ENCODE measurements around the gene TLE6. TPM values are rescaled to one million over a fixed set of nuclear protein-coding genes. Genes with fewer than 3 reads are reported as not detected.
"Not testable (repeated sequence)": the region's sequence is repeated elsewhere in the genome, so short reads cannot be mapped to it uniquely, and the experiment has no call there.

TLE6 gene
- total RNA-seq (2014; rRNA removed; shearing (Covaris generic)), result 0.69 and 12.3 TPM in 2 replicates

DNA sequence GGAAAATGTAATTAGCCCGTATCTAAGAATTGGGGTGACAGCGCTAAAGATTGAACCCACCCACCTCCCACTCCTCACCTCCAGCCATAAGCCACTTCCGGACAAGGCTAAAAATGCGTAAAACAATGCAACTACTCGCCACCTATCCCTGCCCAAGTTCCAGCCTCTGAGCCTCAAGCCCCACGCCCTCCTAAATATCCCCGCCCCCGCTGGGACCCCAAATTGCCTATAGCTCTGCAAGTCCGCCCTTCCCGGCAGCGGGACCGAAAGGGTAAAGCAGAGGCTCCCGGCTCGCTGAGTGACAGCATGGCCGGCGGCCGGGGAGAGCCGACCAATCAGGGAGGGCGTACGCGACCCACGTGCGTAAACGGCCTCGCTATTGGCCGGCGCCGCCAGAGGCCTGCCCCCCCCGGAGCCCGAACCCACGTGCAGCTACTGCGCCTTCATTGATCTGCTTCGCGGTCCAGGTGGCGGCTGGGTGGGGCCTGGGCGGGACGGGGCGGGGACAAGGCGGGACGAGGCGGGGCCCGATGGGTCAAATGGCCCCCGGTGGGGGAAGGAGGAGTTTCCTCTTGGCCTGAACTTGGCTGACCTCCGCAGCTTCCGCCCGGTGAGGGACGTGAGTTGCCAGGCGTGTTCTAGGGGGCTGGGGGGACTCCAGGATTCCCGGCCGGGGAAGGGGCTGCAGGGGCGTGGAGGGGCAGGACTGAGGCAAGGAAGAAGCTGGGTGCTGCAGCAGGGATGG lies at the start of gene TLE6:
TSS of gene TLE6 (plus strand) at position 564 of the 745 bp plus-strand sequence. CDS start 670 bp downstream, outside the sequence.
- DNase-seq (ENCODE audit: low read depth), result peak; percentile 98

DNA sequence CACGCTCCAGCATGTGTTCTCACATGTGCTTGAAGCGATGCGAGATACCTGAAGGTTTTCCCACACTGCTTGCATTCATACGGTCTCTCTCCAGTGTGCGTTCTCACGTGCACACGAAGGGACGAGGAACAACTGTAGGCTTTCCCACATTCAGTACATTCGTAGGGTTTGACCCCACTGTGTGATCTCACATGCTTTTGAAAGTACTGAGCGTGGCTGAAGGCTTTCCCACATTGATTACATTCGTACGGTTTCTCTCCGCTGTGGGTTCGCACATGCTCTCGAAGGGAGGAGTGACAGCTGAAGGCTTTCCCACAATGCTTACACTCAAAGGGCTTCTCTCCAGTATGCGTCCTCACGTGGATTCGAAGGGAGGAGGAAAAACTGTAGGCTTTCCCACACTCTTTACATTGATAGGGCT lies 43.9 kb upstream of the TLE6 start:
- DNase-seq (ENCODE audit: low read depth), result no peak

DNA sequence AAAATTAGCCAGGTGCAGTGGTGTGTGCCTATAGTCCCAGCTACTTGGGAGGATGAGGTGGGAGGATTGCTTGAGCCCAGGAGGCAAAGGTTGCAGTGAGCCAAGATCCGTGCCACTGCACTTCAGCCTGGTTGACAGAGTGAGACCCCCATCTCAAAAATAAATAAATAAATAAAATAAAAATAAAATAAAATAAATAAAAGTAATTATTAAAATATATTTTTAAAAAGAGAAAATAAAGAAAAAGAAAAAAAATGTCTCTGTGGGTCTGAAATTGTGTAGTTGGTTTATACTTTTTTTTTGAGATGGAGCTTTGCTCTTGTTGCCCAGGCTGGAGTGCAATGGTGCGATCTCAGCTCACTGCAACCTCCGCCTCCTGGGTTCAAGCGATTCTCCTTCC lies 41.5 kb upstream of the TLE6 start:
- DNase-seq (ENCODE audit: low read depth), result not testable (repeated sequence)

DNA sequence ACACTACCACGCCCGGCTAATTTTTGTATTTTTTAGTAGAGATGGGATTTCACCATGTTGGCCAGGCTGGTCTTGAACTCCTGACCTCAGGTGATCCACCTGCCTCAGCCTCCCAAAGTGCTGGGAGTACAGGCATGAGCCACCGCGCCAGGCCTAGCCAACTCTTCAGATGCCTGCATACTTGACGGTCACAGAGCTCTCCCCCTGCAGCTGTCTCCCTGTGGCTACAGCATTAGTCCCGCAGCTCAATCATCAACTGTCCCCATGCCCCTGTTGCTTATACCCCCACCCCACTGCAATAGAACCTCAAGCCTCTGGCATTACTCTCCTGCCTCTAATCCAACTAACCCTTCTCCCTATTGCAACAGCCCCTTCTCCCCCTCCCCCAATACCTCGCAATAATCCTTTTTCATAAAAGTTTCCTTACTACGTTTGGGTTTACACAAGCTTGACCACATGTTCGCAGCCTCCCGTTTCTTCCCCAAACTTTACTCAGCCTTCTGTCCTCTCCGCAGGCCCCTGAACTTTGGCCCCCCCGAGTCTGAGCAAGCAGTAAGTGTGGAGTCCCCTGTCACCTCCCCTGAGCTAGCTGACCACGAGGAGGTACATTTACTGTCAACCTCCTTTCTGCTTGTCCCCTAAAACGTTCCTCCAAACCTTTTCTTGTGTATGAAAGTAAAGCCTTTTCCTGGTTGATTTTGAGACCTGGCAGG lies 34.3 kb upstream of the TLE6 start:
- no peak for DNase-seq (ENCODE audit: low read depth)

DNA sequence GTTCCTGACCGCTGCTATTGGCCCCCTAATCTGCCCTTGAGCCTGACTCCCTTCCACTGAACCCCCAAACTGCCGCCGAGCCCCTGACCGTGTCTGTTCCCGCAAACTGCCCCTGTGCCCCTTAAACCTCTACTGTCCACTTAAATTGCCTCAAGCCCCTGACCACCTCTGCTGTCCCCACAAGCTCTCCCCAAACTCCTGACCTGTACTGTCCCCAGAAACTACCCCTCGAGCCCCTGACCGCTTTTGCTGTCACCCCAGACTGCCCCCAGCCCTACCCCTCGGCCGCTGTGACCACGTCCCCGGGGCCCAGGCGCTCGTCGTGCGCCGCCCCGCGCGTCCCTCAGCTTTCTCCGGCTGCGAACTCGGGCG lies 33.0 kb upstream of the TLE6 start:
- DNase-seq (ENCODE audit: low read depth), result no peak

DNA sequence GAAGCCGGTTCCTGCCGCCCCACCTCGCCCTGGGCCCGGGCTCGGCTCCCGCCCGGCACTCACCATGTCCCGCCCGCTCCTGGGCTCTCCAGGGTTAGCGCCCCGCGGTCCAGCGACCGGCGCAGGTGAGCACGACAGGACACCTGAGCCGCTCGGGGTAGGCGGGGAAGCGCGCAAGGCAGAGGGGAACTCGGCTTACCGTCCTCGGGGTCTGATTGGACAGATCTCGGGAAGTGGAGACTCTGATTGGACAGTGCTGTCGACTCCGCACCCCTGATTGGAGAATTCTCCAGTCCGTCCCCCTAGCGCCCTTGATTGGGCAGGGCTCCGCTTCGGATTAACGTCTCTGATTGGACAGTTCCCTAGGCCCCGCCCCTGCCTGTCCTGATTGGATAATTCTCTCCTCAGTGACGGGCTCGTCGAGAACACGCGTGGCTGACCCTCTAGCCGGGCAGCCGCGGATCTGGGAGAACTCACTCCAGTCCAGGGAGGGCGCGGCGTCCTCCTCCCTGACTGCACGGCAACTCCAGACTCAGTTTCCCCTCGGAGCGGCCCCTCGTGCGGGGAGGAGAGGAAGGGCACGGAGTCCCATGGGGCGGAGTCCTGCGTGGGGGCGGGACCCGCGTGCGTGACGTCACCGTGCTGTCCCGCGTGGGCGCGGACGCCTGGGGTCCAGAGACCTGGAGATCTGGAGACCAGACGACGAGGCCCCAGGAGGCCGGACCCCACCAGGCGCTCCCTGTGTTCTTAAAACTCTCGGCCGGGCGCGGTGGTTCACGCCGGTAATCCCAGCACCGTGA lies 32.4 kb upstream of the TLE6 start, which contains the start of gene ZNF77:
TSS of gene ZNF77 (minus strand) at position 197 of the 800 bp plus-strand sequence. CDS start at position 66, 131 bp downstream.
- peak; percentile 98 for DNase-seq (ENCODE audit: low read depth)

DNA sequence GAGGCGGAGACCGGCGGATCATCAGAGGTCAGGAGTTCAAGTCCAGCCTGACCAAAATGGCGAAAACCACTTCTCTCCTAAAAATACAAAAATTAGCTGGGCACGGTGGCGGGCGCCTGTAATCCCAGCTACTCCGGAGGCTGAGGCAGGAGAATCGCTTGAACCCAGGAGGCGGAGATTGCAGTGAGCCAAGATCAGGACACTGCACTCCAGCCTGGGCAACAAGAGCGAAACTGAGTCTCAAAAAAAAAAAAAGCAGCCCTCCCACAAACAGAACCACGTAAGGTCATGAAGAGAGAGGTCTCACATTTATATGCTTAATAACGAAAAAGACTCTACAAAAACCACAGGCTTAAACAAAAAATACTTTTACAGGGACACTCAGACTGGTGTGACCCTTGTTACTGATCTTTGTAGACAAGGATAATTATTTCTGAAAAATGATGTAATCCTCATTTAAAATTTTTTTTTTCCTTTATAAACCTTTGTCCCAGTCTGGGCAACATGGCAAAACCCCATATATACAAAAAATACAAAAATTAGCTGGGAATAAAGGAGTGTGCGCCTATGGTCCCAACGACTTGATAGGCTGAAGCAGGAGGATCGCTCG lies 31.7 kb upstream of the TLE6 start:
- DNase-seq (ENCODE audit: low read depth), result no peak

DNA sequence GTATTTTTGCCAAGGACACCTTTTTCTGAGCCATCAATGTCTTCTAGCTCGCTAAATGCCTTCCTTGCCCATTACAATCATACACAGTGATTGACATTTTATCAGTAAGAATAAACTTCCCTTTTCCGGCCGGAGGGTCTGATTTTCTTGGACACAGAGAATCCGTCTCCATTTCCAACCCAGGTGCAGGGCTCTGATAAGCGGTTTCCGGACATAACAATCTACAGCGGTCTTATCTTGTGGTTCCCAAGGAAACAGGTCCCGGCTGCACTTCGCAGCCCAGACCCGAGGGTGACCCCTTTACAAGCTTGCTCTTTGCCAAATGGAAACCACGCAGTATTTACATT lies 27.5 kb upstream of the TLE6 start:
- no peak for DNase-seq (ENCODE audit: low read depth)

DNA sequence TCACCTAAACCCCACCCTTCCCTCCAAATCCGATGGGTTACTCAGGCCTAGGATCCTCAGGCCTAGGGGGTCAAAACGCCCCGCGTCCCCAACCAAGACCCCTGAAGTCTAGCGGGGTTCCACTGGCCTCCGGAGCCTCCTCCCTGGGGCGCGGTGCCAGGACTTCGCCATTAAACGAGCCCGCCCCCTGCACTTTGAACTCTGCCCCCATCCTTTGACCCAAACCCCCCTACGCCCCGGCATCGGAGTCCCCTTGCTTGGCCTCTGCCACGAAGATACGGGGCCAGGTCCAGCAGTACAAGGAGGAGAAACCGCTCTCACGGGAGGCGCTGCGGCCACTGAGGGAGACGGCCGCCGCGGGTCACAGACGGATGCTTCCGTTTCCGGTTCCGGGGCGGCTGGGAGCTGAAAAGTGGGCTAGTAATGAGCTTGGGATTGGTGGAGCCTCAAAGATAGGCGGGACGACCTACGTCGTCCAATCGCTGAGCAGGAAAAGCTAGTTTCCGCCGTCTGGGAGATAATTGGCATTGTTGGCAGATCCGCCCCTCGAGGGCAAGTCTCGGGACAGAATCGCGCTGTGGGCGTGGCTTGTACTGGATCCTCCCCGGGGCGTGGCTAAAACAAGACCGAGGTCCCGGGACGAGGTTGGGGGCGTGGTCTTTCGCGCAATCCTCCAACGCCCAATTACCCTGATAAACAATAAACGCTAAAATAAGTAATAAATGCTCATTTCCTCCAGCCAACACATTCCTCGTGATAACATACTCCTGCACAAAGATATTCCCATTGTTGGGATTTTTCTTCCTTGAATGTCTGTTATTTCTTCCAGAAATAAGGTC lies 26.9 kb upstream of the TLE6 start:
- DNase-seq (ENCODE audit: low read depth), result peak; percentile 99

DNA sequence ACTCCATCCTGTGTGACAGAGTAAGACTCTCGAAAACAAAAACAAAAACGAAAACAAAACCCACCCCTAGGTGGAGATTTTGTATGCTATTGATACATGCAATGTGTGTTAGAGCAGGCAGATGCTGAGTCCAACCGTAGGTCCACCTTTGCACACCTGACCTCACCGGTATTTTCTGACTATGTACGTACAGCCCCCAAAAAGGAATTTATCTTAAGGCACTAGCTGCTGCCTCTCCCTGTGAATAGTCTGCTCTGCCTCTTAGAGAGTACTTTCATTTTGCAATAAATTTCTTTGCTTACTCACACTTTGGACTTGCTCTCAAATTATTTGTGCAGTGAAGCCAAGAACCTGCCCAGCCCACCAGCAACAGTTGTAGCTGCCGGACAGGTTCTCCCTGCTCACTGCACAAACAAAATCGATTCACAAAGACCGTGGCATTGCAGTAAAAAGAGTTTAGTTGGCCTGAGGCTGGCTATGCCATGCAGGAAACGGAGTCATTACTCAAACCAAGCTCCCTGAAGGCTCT lies 24.3 kb upstream of the TLE6 start:
- DNase-seq (ENCODE audit: low read depth), result no peak

DNA sequence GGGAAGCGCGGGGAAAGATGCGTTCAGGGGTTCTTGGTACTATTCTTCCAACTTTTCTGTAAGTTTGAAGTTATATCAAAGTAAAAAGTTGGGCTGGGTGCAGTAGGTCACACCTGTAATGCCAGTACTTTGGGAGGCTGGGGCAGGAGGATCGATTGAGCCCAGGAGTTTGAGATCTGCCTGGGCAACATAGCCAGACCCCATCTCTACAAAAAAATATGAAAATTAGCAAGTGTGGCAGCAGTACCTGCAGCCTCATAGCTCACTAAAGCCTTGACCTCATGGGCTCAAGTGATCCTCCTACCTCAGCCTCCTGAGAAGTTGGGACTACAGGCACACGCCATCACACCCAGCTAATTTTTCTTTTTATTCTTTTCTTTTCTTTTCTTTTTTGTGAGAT lies 20.2 kb upstream of the TLE6 start:
- DNase-seq (ENCODE audit: low read depth), result no peak

DNA sequence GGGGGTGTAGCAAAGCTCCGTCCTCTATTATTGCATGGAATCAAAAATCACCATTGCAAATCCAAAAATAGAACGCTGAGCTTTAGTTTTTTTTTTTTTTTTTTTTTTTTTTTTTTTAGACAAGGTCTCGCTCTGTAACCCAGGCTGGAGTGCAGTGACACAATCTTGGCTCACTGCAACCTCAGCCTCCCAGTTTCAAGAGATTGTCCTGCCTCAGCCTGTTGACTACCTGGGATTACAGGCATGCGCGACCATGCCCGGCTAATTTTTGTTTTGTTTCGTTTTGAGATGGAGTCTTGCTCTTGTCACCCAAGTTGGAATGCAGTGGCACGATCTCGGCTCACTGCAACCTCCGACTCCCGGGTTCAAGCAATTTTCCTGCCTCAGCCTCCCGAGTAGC lies 17.2 kb upstream of the TLE6 start:
- DNase-seq (ENCODE audit: low read depth), result no peak

DNA sequence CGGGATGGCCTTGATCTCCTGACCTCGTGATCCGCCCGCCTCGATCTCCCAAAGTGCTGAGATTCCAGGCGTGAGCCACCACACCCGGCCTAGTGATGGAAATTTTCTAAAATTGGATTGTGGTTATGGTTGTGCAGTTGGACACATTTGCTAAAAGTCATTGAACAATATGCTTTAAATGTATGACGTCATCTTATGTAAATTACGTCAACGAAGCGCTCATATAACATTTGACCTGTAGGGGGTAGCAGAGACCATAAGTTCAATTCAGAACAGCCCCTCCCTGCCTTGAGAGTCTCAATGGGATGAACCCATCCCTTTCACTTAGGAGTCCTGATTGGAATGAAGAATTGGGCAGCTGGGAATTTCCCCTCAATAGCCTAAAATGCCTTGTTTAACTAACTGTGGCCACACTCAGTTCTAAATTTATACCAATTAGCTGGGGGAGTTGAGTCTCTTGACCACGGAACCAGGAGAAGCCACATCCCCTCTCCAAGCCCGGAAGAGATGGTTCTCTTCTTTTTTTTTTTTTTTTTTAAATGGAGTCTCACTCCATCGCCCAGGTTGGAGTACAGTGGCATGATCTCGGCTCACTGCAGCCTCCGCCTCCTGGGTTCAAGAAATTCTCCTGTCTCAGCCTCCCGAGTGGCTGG lies 15.2 kb upstream of the TLE6 start:
- peak; percentile 63 for DNase-seq (ENCODE audit: low read depth)

DNA sequence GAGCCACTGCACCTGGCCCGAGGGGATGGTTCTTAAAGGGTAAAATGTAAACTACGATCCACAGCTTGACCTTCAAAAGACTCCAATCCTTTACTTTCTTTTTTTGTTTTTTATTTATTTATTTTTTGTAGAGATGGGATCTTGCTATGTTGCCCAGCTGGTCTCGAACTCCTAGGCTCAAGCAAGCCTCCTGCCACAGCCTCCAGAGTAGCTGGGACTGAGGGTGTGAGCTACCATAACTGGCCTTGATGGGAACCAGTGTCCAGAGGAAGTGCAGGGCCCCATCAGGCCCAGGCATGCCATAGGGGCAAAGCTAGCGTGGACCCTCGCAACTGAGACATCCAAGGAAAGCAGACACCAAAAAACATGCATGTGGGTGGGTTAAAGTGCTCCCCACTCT lies 14.2 kb upstream of the TLE6 start:
- DNase-seq (ENCODE audit: low read depth), result no peak

DNA sequence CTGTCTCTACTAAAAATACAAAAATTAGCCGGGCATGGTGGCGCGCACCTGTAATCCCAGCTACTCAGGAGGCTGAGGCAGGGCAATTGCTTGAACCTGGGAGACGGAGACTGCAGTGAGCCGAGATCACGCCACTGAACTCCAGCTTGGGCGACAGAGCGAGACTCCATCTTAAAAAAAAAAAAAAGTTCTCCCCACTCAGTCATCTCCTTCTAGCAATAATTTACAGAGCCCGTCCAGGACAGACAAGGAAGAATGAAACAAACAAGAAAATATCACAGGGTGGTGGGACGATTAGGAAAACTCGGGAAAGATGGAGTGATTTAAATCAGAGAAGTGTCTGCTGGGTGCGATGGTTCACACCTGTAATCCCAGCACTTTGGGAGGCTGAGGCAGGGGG lies 13.7 kb upstream of the TLE6 start:
- DNase-seq (ENCODE audit: low read depth), result not testable (repeated sequence)

DNA sequence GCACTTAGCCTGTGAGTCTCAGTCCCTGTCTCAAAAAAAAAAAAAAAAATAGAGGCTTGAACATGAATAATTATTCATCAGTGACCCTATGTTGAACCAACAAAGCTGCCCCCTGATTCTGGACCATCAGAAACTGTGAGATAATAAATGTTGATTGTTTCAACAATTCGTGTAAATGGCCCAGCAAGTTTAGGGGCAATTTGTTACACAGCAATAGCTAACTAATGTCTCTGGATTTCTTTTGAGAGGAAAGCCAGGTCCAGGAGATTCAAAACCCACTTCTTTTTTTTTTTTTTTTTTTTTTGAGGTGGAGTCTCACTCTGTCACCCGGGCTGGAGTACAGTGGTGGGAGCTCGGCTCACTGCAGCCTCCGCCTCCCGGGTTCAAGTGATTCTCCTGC lies 12.5 kb upstream of the TLE6 start:
- DNase-seq (ENCODE audit: low read depth), result no peak

DNA sequence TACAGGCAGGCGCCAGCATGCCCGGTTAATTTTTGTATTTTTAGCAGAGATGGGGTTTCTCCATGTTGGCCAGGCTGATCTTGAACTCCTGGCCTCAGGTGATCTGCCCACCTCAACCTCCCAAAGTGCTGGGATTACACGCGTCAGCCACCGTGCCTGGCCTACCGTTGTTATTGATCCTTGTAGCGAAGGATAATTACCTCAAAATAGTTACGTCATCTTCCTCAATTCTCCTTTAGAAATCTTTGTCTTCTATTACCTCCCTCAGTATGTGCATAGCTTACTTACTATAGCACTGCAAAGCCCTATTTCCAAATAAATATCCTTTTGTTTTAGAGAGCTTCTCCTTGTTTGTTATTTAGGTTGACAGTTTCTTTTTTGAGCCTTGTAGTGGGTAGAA lies 9.4 kb upstream of the TLE6 start:
- DNase-seq (ENCODE audit: low read depth), result no peak

DNA sequence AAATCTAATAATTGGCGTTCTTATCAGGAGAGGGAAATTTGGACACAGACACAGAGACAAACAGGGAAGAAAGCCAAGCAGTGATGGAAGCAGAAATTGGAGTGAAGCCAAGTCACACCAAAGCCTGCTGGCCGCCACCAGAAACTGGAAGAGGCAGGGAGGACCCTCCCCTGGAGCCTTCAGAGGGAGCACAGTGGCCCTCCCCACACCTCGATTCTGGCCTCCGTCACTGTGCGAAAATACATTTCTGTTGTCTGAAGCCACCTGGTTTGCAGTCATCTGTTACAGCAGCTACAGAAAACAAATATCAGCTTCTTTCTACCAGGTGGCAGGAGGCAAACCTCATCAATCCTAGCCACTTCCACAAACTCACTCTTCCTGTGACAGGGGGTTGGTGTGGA lies 8.3 kb upstream of the TLE6 start:
- DNase-seq (ENCODE audit: low read depth), result peak; percentile 28

DNA sequence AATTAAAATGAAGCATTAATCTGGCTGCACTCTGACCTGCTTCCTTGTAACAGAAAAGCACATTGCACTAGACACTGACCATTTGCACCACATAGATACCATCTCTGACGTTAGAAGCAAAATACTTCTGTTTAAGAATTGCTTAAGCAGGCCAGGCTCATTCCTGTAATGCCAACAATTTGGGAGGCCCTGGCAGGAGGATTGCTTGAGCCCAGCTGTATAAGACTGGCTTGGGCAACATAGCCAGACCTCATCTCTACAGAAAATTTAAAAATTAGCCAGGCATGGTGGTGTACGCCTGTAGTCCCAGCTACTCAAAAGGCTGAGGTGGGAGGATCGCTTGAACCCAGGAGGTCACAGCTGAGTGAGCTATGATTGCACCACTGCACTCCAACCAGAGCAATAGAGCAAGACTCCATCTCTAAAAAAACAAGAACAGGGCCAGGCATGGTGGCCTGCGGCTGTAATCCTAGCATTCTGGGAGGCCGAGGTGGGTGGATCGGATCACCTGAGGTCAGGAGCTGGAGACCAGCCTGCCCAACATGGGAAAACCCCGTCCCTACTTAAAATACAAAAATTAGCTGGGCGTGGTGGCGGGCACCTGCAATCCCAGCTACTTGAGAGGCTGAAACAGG lies 7.0 kb upstream of the TLE6 start:
- no peak for DNase-seq (ENCODE audit: low read depth)

DNA sequence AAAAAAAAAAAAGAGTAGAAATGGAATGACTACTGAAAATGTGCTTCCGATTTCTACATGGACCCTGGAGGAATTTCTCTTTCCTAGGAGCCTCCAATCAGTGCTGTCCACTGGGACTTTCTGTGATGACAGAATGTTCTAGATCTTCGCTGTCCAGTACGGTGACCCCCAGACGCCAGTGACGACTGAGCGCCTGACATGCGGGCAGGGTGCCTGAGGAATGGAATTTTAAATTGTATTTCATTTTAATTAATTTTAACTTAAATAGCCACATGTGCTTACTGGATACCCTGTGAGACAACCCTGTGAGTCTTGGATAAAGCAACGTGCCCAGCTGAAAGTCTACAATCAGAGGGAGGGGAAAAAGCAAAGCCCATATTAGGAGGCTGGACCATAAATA lies 4.1 kb upstream of the TLE6 start:
- DNase-seq (ENCODE audit: low read depth), result no peak

All from Daoy (cell line).